Prostate gland (tissue), 2 donors: ENCODE data around the gene ZP1.

Experiments
- POLR2A ChIP-seq: fragments of 450-650 bp; IDR thresholded peaks from one replicate; pipeline ENCODE4 v1.6.1; 2016; ENCODE audit warnings: antibody characterized with exemption, mild to moderate bottlenecking
- POLR2AphosphoS5 ChIP-seq: sonication (generic); formaldehyde crosslinking; IDR thresholded peaks from one replicate; pipeline ENCODE4 v1.6.1; 2017; ENCODE audit warnings: antibody characterized with exemption
- TF ChIP-seq, protein P1 (sequence below), 4 experiments: fragments of 200-600 bp in 2 of 4; fragments of 450-650 bp in 2 of 4; sonication (generic) in 2 of 4; IDR thresholded peaks; 1 replicate in 3 of 4; 2 replicates in 1 of 4; pipeline ENCODE4 v1.5.1; 2016 to 2019; ENCODE audit warnings: antibody characterized with exemption in 4 of 4, mild to moderate bottlenecking in 2 of 4, moderate library complexity in 2 of 4

DNA sequence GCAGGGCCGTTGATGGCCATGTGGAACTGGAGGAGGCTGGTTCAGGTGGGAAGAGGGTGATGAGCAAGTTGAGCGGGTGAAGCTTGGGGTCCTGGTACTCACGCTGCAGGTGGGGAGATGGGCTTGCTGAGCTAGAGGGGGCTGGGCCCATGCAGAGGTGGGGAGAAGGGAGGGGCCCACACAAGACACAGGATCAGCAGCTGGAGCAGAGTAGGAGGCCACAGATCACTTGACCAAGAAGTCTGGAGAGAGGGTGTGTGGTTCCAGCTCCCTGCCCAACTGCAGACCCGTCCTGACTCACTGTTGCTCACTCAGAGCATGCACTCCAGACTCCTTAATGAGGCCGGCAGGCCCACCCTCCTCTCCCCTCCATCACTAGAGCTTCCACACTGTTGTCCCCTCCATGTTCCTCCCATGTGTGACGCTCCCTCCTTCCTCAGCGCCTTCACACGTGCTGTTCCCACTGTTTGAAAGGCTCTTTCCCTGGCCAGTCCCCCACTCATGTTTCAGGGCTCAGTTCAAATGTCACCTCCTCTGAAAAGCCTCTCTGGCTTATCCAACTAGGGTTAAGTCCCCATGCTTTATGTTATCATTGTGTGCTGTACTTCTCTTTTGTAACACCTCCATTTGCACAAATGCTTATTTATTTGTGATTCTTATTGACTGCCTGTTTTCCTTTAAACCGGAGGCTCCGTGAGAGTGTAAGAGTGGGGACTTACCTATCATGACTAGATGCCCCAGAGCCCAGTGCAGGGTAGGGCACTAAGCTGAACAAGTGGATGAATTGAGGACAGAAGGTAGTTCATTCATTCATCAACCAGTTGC is 23.1 kb upstream of the ZP1 start:
- TF ChIP-seq, protein P1, sequence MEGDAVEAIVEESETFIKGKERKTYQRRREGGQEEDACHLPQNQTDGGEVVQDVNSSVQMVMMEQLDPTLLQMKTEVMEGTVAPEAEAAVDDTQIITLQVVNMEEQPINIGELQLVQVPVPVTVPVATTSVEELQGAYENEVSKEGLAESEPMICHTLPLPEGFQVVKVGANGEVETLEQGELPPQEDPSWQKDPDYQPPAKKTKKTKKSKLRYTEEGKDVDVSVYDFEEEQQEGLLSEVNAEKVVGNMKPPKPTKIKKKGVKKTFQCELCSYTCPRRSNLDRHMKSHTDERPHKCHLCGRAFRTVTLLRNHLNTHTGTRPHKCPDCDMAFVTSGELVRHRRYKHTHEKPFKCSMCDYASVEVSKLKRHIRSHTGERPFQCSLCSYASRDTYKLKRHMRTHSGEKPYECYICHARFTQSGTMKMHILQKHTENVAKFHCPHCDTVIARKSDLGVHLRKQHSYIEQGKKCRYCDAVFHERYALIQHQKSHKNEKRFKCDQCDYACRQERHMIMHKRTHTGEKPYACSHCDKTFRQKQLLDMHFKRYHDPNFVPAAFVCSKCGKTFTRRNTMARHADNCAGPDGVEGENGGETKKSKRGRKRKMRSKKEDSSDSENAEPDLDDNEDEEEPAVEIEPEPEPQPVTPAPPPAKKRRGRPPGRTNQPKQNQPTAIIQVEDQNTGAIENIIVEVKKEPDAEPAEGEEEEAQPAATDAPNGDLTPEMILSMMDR (IDR thresholded peaks at IDR 0.05), result no peak
- no peak for TF ChIP-seq POLR2A
- TF ChIP-seq POLR2AphosphoS5, result no peak
